ENCODE measurements around the gene HDAC4.

- TF ChIP-seq CTCF (optimal IDR thresholded peaks at IDR 0.05 in 1 of 3, IDR thresholded peaks at IDR 0.05 in 1 of 3, conservative IDR thresholded peaks at IDR 0.05 in 1 of 3; ENCODE audit: extremely low read depth in 1 of 3, insufficient read depth in 2 of 3, low read length in 3 of 3): no peak
- TF ChIP-seq EZH2 (IDR thresholded peaks at IDR 0.05; ENCODE audit: low read length): no peak
Observed at GRCh38 chr2:239256350-239256743, 144.5 kb downstream of the HDAC4 start.
